Skeletal muscle tissue (tissue), 4 donors: ENCODE measurements around the gene ERCC2. TPM values are rescaled to one million over a fixed set of nuclear protein-coding genes. Genes with fewer than 3 reads are reported as not detected.
"Not testable (repeated sequence)": the region's sequence is repeated elsewhere in the genome, so short reads cannot be mapped to it uniquely, and the experiment has no call there.

Source experiments
- H3K27ac ChIP-seq: one replicate; pipeline ENCODE4 v1.7.0; 2013; ENCODE audit warnings: mild to moderate bottlenecking, low read depth, low read length, inconsistent platforms
- H3K27me3 ChIP-seq, 3 donors: one replicate each; pipeline ENCODE4 v1.7.0; 2013; ENCODE audit warnings: low read length in 3 of 3; ENCODE audit not compliant: control insufficient read depth in 3 of 3, insufficient read depth in 3 of 3
- H3K36me3 ChIP-seq, 3 donors: one replicate each; pipeline ENCODE4 v1.7.0; 2013; ENCODE audit warnings: low read length in 3 of 3; ENCODE audit not compliant: control insufficient read depth in 3 of 3, insufficient read depth in 3 of 3
- H3K4me1 ChIP-seq, 3 donors: one replicate each; pipeline ENCODE4 v1.7.0; 2013; ENCODE audit warnings: low read length in 3 of 3, mild to moderate bottlenecking in 3 of 3; ENCODE audit not compliant: control insufficient read depth in 3 of 3, insufficient read depth in 3 of 3
- H3K4me3 ChIP-seq, 3 donors: one replicate each; pipeline ENCODE4 v1.7.0; 2013; ENCODE audit warnings: low read length in 3 of 3
- H3K9ac ChIP-seq, 3 donors: one replicate each; pipeline ENCODE4 v1.7.0; 2013; ENCODE audit warnings: low read length in 3 of 3, mild to moderate bottlenecking in 3 of 3, moderate library complexity in 2 of 3, low read depth in 1 of 3
- H3K9me3 ChIP-seq, 3 donors: one replicate each; pipeline ENCODE4 v1.7.0; 2013; ENCODE audit warnings: low read length in 3 of 3; ENCODE audit not compliant: control insufficient read depth in 3 of 3
- total RNA-seq: library from RNA; depleted of rRNA; stranded (reverse); fragments of >200 nt; gene quantifications from one replicate; pipeline ENCODE4 v1.2.3, GENCODE V29; 2014
- donor health status: Osteomylitis.

Gene ERCC2
- total RNA-seq, 1 donor from 2014 or later = 7.3 TPM

DNA sequence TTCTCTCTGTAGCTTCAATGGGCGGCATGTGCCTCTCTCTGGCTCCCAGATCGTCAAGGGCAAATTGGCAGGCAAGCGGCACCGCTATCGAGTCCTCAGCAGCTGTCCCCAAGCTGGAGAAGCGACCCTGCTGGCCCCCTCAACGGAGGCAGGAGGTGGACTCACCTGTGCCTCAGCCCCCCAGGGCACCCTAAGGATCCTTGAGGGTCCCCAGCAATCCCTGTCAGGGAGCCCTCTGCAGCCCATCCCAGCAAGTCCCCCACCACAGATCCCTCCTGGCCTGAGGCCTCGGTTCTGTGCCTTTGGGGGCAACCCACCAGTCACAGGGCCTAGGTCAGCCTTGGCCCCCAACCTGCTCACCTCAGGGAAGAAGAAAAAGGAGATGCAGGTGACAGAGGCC lies 37.7 kb upstream of the ERCC2 start:
- Histone ChIP-seq H3K9ac (no peak overlapping the region), H3K4me1 (peaks cover 30 to 41% (median 31%) of the 10 kb centered on the region in 3 donors), H3K9me3 (no peaks in the 10 kb centered on the region), H3K36me3 (peaks cover 4 to 8% (median 5%) of the 10 kb centered on the region in 3 donors), H3K4me3 (no peak overlapping the region), H3K27ac (no peak overlapping the region), H3K27me3 (peaks cover 0 to 12% (median 9%) of the 10 kb centered on the region in 3 donors)

- Histone ChIP-seq H3K4me1 (peaks cover 33 to 46% (median 36%) of the 10 kb centered on the region in 3 donors), H3K27me3 (peaks cover 0 to 17% (median 12%) of the 10 kb centered on the region in 3 donors), H3K4me3 (peak overlapping the region in 1 of 3 donors; percentile 93), H3K9ac (peak overlapping the region in 1 of 3 donors; percentile 91)
- not testable (repeated sequence) for H3K27ac ChIP-seq, H3K9me3 ChIP-seq, H3K36me3 ChIP-seq
Measured at GRCh38 chr19:45407585-45407984, 37.2 kb upstream of the ERCC2 start.

- Histone ChIP-seq H3K27me3 (peaks cover 0 to 17% (median 12%) of the 10 kb centered on the region in 3 donors), H3K9ac (peak overlapping the region; percentile 75 to 91 (median 91)), H3K36me3 (peaks cover 0 to 5% (median 5%) of the 10 kb centered on the region in 3 donors), H3K4me3 (peak overlapping the region; percentile 87 to 98 (median 93)), H3K4me1 (peaks cover 34 to 46% (median 37%) of the 10 kb centered on the region in 3 donors), H3K9me3 (no peaks in the 10 kb centered on the region), H3K27ac (no peak overlapping the region)
Measured at GRCh38 chr19:45407091-45407375, 36.7 kb upstream of the ERCC2 start.

- Histone ChIP-seq H3K9ac (peak within 1 kb of the TSS; percentile 75 to 91 (median 91)), H3K27me3 (peaks cover 0 to 17% (median 12%) of the 10 kb centered on the region in 3 donors), H3K27ac (peak within 1 kb of the TSS; percentile 93), H3K4me1 (peaks cover 34 to 46% (median 37%) of the 10 kb centered on the region in 3 donors), H3K36me3 (peaks cover 0 to 5% (median 5%) of the 10 kb centered on the region in 3 donors), H3K4me3 (peak within 1 kb of the TSS; percentile 87 to 98 (median 93)), H3K9me3 (no peaks in the 10 kb centered on the region)
Measured at GRCh38 chr19:45406226-45407090, 36.1 kb upstream of the ERCC2 start, which contains the start of gene POLR1G. Gene POLR1G (plus strand): TSS chr19:45406644. CDS start chr19:45406697, 53 bp downstream.

DNA sequence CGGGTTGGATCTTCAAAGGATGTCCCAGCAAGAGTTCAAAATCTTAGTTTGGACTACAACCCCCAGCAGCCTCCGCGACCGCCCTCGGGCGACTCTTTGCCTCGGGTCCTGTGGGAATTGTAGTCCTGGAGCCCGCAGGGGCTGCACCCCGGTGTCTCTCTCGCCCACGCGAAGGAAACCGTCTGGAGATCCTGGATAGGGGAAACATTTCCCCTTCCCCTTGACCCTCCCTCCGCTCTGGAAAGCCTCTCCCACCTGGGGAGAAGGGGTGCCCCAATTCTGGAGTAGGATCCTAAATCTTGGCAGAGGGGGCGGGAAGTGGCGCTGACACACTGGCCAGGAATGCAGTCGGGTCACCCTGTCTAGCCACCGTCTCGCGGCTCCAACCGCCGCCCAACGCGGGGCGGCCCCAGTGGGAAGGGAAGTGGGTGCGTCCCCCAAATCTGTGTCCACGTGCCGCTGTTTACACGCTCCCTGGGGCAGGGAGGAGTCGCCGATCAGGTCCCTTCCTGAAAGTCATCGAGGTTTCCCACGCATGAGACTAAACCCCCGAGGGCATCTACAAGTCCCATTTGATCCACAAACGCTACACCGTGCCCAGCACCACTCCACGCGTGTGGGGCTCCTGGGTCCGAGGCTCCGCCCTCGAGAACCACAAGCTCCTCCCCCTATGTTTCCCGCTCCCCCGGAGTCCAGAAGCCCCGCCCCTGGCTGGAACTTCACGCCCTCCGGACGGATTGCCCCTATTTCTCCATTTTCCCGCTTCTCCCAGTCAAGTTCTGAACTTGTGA lies 35.3 kb upstream of the ERCC2 start:
- peaks cover 0 to 5% (median 5%) of the 10 kb centered on the region in 3 donors for H3K36me3 ChIP-seq
- H3K9me3 ChIP-seq = no peaks in the 10 kb centered on the region
- peaks cover 34 to 46% (median 37%) of the 10 kb centered on the region in 3 donors for H3K4me1 ChIP-seq
- H3K9ac ChIP-seq = peak overlapping the region; percentile 75 to 91 (median 91)
- peak overlapping the region; percentile 93 for H3K27ac ChIP-seq
- peak overlapping the region; percentile 87 to 98 (median 93) for H3K4me3 ChIP-seq
- peaks cover 0 to 17% (median 12%) of the 10 kb centered on the region in 3 donors for H3K27me3 ChIP-seq

GRCh38 chr19:45404557-45405434 lies 34.4 kb upstream of the ERCC2 start, which contains the start of gene PPP1R13L:
Gene PPP1R13L (minus strand): TSS chr19:45405069. CDS start chr19:45398318, 6,751 bp downstream.
- Histone ChIP-seq H3K27ac (peak within 1 kb of the TSS; percentile 93), H3K4me3 (peak within 1 kb of the TSS; percentile 87 to 98 (median 93)), H3K9ac (peak within 1 kb of the TSS; percentile 75 to 91 (median 91)), H3K27me3 (peaks cover 0 to 22% (median 12%) of the 10 kb centered on the region in 3 donors), H3K36me3 (peaks cover 0 to 5% (median 5%) of the 10 kb centered on the region in 3 donors), H3K9me3 (no peaks in the 10 kb centered on the region), H3K4me1 (peaks cover 36 to 46% (median 37%) of the 10 kb centered on the region in 3 donors)

- peak overlapping the region; percentile 93 for H3K27ac ChIP-seq
- H3K4me1 ChIP-seq = peaks cover 36 to 46% (median 37%) of the 10 kb centered on the region in 3 donors
- H3K4me3 ChIP-seq = peak overlapping the region; percentile 87 to 98 (median 93)
Measured at GRCh38 chr19:45403781-45404556, 33.6 kb upstream of the ERCC2 start.

GRCh38 chr19:45403272-45403671 lies 32.9 kb upstream of the ERCC2 start:
- no peak overlapping the region for H3K9ac ChIP-seq
- H3K36me3 ChIP-seq = peaks cover 0 to 2% (median 0%) of the 10 kb centered on the region in 3 donors
- no peak overlapping the region for H3K27ac ChIP-seq
- H3K4me3 ChIP-seq = no peak overlapping the region
- H3K4me1 ChIP-seq = peaks cover 36 to 46% (median 40%) of the 10 kb centered on the region in 3 donors
- H3K9me3 ChIP-seq = no peaks in the 10 kb centered on the region
- H3K27me3 ChIP-seq = peaks cover 0 to 24% (median 12%) of the 10 kb centered on the region in 3 donors

More at GRCh38 chr19:45403781-45404556, 33.6 kb upstream of the ERCC2 start:
- Histone ChIP-seq H3K36me3 (peaks cover 0 to 5% (median 5%) of the 10 kb centered on the region in 3 donors), H3K9me3 (no peaks in the 10 kb centered on the region), H3K9ac (peak overlapping the region in 2 of 3 donors; percentile 75 to 91), H3K27me3 (peaks cover 0 to 24% (median 12%) of the 10 kb centered on the region in 3 donors)
